Amniotic stem cell (primary cell): ENCODE measurements around the gene KRTAP1-5.
"Not testable (repeated sequence)": the region's sequence is repeated elsewhere in the genome, so short reads cannot be mapped to it uniquely, and the experiment has no call there.

Source experiments
- DNase-seq: peaks from one replicate; lab custom pipeline; 2025; lab: John Stamatoyannopoulos, UW

KRTAP1-5 gene

DNA sequence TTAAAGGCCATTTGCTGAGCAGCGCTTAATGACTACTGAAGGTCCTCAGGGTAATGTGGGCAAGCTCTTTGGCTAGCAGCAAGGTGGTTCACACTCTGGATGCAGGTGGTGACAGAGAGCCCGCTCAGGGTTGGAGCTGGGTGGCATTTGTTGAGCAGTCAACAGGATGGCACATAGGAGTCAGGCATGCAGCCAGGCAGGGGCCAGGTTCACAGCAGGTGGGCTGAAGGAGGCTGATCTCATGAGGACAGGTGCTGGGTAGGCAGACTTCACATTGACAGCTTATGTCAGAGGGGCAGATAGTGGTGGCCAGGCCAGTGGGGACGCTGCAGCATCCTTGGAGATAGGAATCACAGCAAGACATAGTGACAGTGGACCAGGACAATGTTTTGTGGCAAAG, 22.6 kb downstream of the KRTAP1-5 start:
- no peak for DNase-seq

DNA sequence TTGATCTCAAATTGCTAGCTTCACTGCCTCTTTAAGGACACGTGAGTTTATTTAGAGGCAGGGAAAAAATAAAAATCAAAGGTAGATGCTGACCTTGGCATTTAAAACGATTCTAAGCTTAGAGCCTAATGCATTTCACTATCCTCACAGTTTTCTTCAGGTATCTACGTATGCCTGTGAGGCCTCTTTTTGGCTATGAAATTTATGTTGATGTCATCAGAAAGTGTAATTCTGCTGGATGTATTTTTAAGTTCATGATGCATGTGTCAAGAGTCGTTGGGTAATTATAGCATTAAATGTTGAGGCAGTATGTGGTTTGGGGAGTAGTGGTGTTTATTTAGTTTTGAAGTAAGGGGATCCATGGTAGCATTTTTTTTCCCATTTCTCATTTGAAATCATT, 23.1 kb downstream of the KRTAP1-5 start:
- no peak for DNase-seq

DNA sequence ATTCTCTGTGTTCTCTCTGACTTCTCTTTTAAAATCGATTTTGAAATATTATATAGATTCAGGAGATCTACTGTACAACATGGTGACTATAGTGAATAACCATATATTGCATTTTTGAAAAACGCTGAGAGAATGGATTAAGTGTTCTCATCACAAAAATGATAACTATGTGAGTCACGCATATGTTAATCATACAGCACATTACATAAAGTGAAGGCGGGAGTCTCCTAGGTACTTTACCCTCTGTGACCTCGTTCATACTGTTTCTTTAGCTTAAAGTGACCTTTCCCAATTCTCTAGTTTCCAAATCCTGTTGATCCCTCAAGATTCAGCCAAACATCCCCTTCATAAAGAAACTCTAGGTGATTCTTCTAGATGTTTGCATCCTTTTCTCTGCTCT, 24.2 kb downstream of the KRTAP1-5 start:
- no peak for DNase-seq

DNA sequence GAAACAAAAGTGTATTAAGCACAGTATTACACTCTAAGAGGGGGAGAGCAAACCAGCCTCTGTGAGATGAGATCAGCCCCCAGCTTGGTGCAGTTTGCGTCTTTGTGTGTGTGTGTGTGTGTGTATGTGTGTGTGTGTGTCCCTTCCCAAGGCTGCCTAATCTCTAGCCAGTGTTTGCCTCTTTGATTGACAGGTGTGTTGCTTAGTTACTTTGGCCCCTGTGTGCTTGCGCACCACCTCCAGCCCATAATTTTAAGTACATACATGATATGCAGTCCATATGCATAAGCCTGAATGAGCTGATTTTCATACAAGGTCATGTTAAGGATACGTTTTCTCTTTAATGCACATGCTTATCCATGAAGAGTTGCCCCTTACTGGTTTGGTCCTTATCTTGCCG, 25.2 kb downstream of the KRTAP1-5 start:
- DNase-seq = no peak

DNA sequence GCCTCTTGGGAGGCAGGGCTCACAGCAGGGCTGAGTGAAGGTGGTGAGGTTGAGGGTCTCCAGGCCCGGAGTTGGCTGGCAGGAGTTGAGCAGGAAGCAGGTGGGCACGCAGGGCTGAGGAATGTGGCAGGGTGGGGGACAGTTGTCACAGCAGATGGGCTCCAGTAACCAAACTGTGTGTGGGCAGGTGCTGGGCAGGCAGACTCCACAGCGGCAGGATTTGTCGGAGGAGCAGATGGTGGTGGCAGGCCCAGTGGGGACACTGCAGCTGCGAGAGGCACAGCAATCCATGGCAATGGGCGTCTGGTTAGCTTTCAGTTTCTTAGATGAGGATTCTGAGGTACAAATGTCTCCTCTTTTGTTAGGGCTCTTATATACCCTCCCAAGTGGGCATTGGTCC, 27.4 kb downstream of the KRTAP1-5 start, which contains the start of gene KRTAP3-2:
TSS of gene KRTAP3-2 (minus strand) at position 344 of the 400 bp plus-strand sequence. CDS start at position 291, 53 bp downstream.
- not testable (repeated sequence) for DNase-seq

DNA sequence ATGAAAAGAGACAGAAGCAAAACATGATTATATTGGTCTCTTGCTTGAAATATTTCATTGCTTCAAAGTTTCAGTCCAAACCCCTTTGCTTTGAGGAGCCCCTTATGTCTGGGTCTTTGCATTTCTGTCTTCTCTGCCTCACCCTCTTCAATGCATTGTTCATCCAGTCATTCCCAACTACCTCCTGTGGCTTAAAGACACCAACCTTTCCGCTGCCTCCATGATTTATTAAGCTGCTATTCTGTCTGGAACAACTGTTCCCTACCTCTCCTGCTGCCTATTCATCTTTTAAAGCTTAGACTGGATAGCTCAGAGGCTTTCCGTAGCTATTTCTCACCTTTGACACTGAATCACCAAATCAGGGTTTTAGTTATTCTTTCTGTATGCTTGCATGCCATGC, 29.6 kb downstream of the KRTAP1-5 start:
- DNase-seq = no peak

DNA sequence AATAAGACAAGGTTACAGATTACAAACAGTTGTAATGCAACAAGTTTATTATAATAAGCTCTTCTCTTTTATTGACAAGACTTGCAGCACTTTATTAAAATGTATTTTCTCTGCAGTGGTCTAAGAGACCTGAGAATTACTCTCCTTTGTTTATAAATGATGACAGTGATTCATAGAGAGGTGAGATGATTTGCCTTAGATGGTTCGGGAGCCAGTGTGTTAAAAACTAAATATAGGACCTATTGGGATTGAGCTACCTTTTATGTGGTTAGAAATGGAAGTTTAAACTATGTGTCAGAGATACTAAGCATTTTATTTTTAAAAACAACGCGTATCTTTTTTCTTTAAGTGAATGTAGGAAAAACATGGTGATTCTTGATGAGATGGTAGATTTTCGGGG, 30.2 kb downstream of the KRTAP1-5 start:
- DNase-seq = no peak

DNA sequence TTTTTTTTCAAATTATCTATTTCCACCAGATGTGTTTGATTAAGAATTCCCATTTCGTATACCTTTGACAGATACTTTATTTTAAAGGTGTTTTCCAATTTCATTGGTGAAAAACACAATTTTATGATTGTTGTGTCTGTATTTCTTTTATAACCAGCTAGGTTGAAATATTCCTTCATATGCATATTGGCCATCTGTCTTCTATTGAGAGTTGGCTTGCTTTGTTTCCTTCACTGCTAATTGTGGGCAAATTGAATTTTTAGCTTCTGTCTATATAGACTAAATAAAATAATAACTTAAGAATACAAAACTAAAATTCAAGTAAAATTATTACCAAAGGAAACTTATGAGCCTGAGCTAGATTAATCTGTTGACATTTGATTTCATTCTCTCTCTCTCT, 31.9 kb downstream of the KRTAP1-5 start:
- no peak for DNase-seq

DNA sequence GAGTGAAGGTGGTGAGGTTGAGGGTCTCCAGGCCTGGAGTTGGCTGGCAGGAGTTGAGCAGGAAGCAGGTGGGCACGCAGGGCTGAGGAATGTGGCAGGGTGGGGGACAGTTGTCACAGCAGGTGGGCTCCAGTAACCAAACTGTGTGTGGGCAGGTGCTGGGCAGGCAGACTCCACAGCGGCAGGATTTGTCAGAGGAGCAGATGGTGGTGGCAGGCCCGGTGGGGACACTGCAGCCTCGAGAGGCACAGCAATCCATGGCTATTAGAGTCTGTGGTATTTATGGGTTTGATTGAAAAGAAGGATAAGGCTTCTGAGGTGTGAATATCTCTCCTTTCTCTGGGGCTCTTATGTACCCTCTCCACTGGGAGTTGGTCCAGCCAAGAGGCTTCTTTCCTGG, 33.2 kb downstream of the KRTAP1-5 start, which contains the start of gene KRTAP3-3:
TSS of gene KRTAP3-3 (minus strand) at position 326 of the 400 bp plus-strand sequence. CDS start at position 259, 67 bp downstream.
- DNase-seq = no peak

DNA sequence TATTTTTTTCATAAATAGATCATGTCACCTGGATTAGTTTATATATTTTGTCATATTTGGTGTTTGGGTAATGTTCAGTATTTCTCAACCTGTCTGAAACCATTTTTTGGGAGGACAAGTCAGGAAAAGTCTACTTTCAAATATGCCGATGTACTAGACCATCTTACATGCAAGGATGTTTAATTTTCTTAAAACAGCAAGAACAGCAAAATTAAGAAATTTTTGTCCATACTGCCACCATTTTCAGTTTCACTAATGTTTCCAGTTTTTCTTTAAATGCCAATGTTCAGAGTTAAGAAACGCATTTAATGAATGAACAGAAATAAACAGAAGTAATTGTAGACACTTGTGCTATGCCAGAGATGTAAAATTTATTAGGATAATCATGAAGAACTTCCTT, 33.9 kb downstream of the KRTAP1-5 start:
- DNase-seq = no peak

DNA sequence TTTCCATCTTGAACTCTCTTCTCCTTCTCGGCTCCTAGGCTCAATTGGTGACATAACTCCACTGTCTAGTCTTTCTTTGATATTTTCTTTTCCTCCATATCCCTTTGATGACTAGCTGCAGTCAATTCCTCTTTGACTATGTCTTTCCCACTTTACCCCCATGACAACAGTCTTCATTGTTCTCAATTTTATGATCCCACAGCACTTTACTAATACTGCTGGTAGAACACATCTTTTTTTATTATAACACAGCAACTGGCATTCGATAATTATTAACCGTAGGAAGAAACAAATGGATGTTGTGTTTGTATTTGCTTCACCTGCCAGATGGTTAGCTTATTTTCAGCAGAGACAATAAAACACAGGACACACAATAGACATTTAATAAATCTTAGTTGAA, 34.3 kb downstream of the KRTAP1-5 start:
- no peak for DNase-seq

DNA sequence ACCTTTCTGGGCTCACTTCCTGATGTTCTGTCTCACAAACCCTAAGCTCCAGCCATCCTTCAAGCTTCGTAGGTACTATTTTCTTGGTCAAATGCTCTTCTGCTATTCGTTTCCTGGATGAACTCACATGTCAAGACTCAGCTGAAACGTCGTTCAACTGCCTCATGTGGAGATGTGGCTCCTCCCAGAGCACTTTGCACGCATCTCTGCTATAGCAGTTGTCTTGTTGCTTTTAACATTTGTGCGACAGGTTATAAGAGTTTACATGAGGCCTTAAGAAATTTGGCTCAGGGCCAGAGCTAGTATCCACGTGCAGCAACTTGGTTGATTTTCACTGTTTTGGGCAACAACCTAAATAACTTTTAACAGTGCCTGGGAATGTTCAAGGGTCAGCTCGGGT, 40.1 kb downstream of the KRTAP1-5 start:
- no peak for DNase-seq

DNA sequence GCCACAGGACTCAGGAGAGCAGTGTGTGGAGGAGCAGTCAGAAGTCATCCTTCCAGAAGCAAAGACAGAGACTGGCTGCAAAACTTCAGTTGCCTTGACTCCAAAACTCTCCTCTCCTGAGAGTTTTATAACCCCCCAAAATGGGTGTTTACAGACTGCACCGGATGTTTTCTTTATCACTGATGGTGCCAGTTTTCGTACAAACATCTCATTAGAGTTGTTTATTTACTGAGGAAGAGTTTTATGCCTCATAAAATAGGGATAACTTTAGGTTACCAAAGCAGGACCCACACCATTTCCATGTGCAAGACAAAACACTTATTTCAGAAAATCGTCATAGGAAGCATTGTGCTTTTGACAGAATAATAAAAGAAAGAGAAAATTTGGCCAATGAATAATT, 42.8 kb downstream of the KRTAP1-5 start, which contains the start of gene KRT40:
TSS of gene KRT40 (minus strand) at position 101 of the 400 bp plus-strand sequence. CDS start at position 48, 53 bp downstream.
- DNase-seq = no peak

DNA sequence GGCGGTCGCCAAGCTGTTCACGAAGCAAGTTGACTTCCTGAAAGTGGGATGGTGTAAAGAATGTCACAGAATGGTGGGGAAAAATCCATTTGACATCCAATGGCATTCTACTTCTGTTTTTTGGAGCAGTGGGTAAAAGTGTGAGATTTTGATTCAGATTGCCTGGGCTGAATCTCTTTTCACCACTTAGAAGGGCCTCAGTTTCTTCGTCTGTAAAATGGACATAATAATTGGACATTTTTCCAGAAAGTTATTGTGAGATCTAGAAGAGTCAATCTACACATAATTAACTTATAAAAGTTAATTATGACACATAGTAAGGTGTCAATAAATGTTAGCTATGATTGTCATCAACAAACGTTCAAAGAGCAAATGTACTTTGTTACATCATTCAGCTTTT, 45.9 kb downstream of the KRTAP1-5 start:
- DNase-seq = no peak

DNA sequence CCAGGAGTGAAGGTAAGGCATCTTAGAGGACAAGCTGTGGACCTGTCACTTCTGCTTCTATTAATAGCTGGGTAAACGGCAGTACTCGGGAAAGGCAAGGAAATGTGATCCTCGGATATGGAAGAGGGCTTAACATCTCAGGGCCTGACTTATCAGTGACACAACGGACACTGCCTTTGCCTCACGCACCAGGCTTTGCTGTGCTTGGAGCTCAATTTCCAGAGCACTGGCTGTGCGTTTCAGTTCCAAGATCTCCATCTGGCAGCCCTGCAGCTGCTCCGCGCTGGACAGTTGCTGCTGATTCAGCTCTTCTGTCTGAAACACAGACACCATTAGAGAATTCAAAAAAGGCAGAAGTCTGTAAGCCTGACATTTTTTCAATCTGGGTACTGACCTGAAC, 46.4 kb downstream of the KRTAP1-5 start:
- no peak for DNase-seq

DNA sequence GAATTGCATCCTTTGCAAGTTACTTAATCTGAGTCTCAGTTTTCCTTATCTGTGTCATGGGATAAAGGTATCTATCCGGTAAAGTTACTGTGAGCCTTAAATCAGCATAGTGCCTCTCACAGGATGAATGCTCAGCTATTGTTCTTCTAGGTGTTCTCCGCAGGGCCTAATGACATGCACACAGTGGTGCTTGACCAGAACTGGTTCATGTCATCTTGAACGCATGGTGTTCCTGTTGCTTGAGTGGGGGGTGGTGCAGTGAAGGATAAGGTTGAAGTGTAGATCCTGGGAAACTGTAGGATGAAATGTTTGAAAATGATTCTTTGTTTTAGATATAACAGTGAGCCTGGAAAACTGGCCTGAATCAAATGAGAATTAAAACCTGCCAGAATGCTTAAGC, 46.9 kb downstream of the KRTAP1-5 start:
- DNase-seq = no peak

DNA sequence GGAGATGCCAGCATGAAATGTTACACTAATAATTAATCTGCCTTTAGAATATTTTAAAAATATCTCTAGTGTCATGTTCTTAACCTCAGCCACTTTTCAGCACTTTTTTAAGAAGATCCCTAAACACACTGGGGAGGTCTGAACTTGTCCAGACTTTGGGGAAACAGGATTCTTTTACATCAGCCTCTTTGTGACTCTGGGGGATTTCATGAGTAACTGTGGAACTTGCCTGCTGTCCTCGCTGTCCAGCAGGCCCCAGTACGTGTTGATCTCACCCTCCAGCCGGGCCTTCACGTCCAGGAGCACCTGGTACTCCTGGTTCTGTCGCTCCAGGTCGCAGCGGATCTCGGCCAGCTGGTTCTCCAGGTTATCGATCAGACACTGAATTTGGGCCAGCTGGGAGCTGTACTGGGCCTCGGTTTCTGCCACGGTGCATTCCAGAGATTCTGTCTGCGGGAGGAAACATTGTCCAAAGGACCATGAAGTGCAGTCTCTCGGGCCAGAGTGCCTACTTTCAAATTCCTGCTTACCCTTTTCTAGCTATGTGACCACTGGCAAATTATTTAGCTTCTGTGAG, 48.3 kb downstream of the KRTAP1-5 start:
- DNase-seq = no peak
